ENCODE results near the gene CEP128.
"Not testable (repeated sequence)": the region's sequence is repeated elsewhere in the genome, so short reads cannot be mapped to it uniquely, and the experiment has no call there.

Gene CEP128

GRCh38 chr14:80912013-80912412 is 29.5 kb downstream of the CEP128 start:
- not testable (repeated sequence) for ATAC-seq (replicated peaks)

GRCh38 chr14:80906946-80907345 is 34.6 kb downstream of the CEP128 start:
- no peaks in the 10 kb centered on the region for H3K27me3 Mint-ChIP-seq
- no peaks in the 10 kb centered on the region for H3K36me3 Mint-ChIP-seq (ENCODE audit: insufficient read depth)
- DNase-seq (no peak), ATAC-seq (replicated peaks) (no peak)
- no peak overlapping the region for H3K4me3 Mint-ChIP-seq
- H3K27ac Mint-ChIP-seq = no peak overlapping the region
- H3K9me3 Mint-ChIP-seq = no peaks in the 10 kb centered on the region
- no peaks in the 10 kb centered on the region for H3K4me1 Mint-ChIP-seq (ENCODE audit: low read depth in 2 of 2)

More at GRCh38 chr14:80912013-80912412, 29.5 kb downstream of the CEP128 start:
- H3K36me3 Mint-ChIP-seq (ENCODE audit: insufficient read depth); H3K4me3 Mint-ChIP-seq; DNase-seq; H3K9me3 Mint-ChIP-seq; H3K27ac Mint-ChIP-seq; H3K27me3 Mint-ChIP-seq; H3K4me1 Mint-ChIP-seq (ENCODE audit: low read depth in 2 of 2): not testable (repeated sequence)

GRCh38 chr14:80906336-80906735 is 35.2 kb downstream of the CEP128 start:
- ATAC-seq (replicated peaks) (no peak), DNase-seq (no peak)
- Mint-ChIP-seq H3K27ac (no peak overlapping the region), H3K27me3 (no peaks in the 10 kb centered on the region), H3K36me3 (ENCODE audit: insufficient read depth) (no peaks in the 10 kb centered on the region), H3K4me1 (ENCODE audit: low read depth in 2 of 2) (no peaks in the 10 kb centered on the region), H3K9me3 (no peaks in the 10 kb centered on the region), H3K4me3 (no peak overlapping the region)

GRCh38 chr14:80902608-80903007 is 38.9 kb downstream of the CEP128 start:
- Mint-ChIP-seq H3K36me3 (ENCODE audit: insufficient read depth) (peaks cover 4% of the 10 kb centered on the region), H3K4me1 (ENCODE audit: low read depth in 2 of 2) (no peaks in the 10 kb centered on the region), H3K27me3 (no peaks in the 10 kb centered on the region), H3K9me3 (no peaks in the 10 kb centered on the region), H3K4me3 (no peak overlapping the region), H3K27ac (no peak overlapping the region)
- ATAC-seq (replicated peaks) (no peak), DNase-seq (no peak)

- Mint-ChIP-seq H3K9me3 (no peaks in the 10 kb centered on the region), H3K27me3 (no peaks in the 10 kb centered on the region), H3K36me3 (ENCODE audit: insufficient read depth) (peaks cover 4% of the 10 kb centered on the region), H3K4me1 (ENCODE audit: low read depth in 2 of 2) (no peaks in the 10 kb centered on the region), H3K4me3 (no peak overlapping the region), H3K27ac (no peak overlapping the region)
- ATAC-seq (replicated peaks) = no peak
- DNase-seq = no peak
These were observed 39.7 kb downstream of the CEP128 start for GRCh38 chr14:80901822-80902221.

- H3K36me3 Mint-ChIP-seq (ENCODE audit: insufficient read depth) = peaks cover 4% of the 10 kb centered on the region
- no peaks in the 10 kb centered on the region for H3K4me1 Mint-ChIP-seq (ENCODE audit: low read depth in 2 of 2)
- H3K9me3 Mint-ChIP-seq = no peaks in the 10 kb centered on the region
- H3K27me3 Mint-ChIP-seq = no peaks in the 10 kb centered on the region
- DNase-seq (no peak), ATAC-seq (replicated peaks) (no peak)
- no peak overlapping the region for H3K27ac Mint-ChIP-seq
- H3K4me3 Mint-ChIP-seq = no peak overlapping the region
These were observed 40.3 kb downstream of the CEP128 start for GRCh38 chr14:80901260-80901659.

- DNase-seq (no peak), ATAC-seq (replicated peaks) (no peak)
- Mint-ChIP-seq H3K9me3 (peaks cover 2 to 27% of the 10 kb centered on the region in 2 donors), H3K36me3 (ENCODE audit: insufficient read depth) (no peaks in the 10 kb centered on the region), H3K27ac (no peak overlapping the region), H3K4me1 (ENCODE audit: low read depth in 2 of 2) (peaks cover 0 to 6% of the 10 kb centered on the region in 2 donors), H3K27me3 (no peaks in the 10 kb centered on the region), H3K4me3 (no peak overlapping the region)
These were observed 68.9 kb downstream of the CEP128 start for GRCh38 chr14:80872645-80873044.

- Mint-ChIP-seq H3K36me3 (ENCODE audit: insufficient read depth) (no peaks in the 10 kb centered on the region), H3K4me1 (ENCODE audit: low read depth in 2 of 2) (peaks cover 0 to 3% of the 10 kb centered on the region in 2 donors), H3K9me3 (peaks cover 4 to 32% of the 10 kb centered on the region in 2 donors), H3K27ac (no peak overlapping the region), H3K4me3 (no peak overlapping the region), H3K27me3 (no peaks in the 10 kb centered on the region)
- ATAC-seq (replicated peaks) = no peak
- no peak for DNase-seq
These were observed 73.3 kb downstream of the CEP128 start for GRCh38 chr14:80868260-80868659.

GRCh38 chr14:80867798-80868197 is 73.7 kb downstream of the CEP128 start:
- DNase-seq (no peak), ATAC-seq (replicated peaks) (no peak)
- Mint-ChIP-seq H3K27me3 (no peaks in the 10 kb centered on the region), H3K36me3 (ENCODE audit: insufficient read depth) (no peaks in the 10 kb centered on the region), H3K27ac (no peak overlapping the region), H3K4me1 (ENCODE audit: low read depth in 2 of 2) (peaks cover 0 to 3% of the 10 kb centered on the region in 2 donors), H3K9me3 (peaks cover 4 to 32% of the 10 kb centered on the region in 2 donors), H3K4me3 (no peak overlapping the region)

- H3K27ac Mint-ChIP-seq = no peak overlapping the region
- no peak overlapping the region for H3K4me3 Mint-ChIP-seq
- ATAC-seq (replicated peaks) (no peak), DNase-seq (no peak)
- H3K4me1 Mint-ChIP-seq (ENCODE audit: low read depth in 2 of 2) = no peaks in the 10 kb centered on the region
- H3K27me3 Mint-ChIP-seq = no peaks in the 10 kb centered on the region
- peaks cover 4 to 32% of the 10 kb centered on the region in 2 donors for H3K9me3 Mint-ChIP-seq
- no peaks in the 10 kb centered on the region for H3K36me3 Mint-ChIP-seq (ENCODE audit: insufficient read depth)
These were observed 74.4 kb downstream of the CEP128 start for GRCh38 chr14:80867091-80867490.

GRCh38 chr14:80865565-80865964 is 76.0 kb downstream of the CEP128 start:
- Mint-ChIP-seq H3K27me3 (no peaks in the 10 kb centered on the region), H3K4me1 (ENCODE audit: low read depth in 2 of 2) (no peaks in the 10 kb centered on the region), H3K4me3 (no peak overlapping the region), H3K9me3 (peaks cover 4 to 32% of the 10 kb centered on the region in 2 donors), H3K27ac (no peak overlapping the region), H3K36me3 (ENCODE audit: insufficient read depth) (no peaks in the 10 kb centered on the region)
- ATAC-seq (replicated peaks) (no peak), DNase-seq (no peak)

- no peak for DNase-seq
- H3K36me3 Mint-ChIP-seq (ENCODE audit: insufficient read depth) = no peaks in the 10 kb centered on the region
- no peak overlapping the region for H3K4me3 Mint-ChIP-seq
- no peaks in the 10 kb centered on the region for H3K4me1 Mint-ChIP-seq (ENCODE audit: low read depth in 2 of 2)
- peaks cover 3 to 8% of the 10 kb centered on the region in 2 donors for H3K9me3 Mint-ChIP-seq
- no peak for ATAC-seq (replicated peaks)
- H3K27me3 Mint-ChIP-seq = no peaks in the 10 kb centered on the region
- H3K27ac Mint-ChIP-seq = peak overlapping the region in 1 of 2 donors; percentile 38
These were observed 78.6 kb downstream of the CEP128 start for GRCh38 chr14:80862983-80863382.

- Mint-ChIP-seq H3K27me3 (no peaks in the 10 kb centered on the region), H3K4me3 (no peak overlapping the region), H3K36me3 (ENCODE audit: insufficient read depth) (no peaks in the 10 kb centered on the region), H3K4me1 (ENCODE audit: low read depth in 2 of 2) (no peaks in the 10 kb centered on the region), H3K27ac (peak overlapping the region in 1 of 2 donors; percentile 38), H3K9me3 (peaks cover 2 to 5% of the 10 kb centered on the region in 2 donors)
- DNase-seq (no peak), ATAC-seq (replicated peaks) (no peak)
These were observed 79.0 kb downstream of the CEP128 start for GRCh38 chr14:80862541-80862940.

- Mint-ChIP-seq H3K27ac (no peak overlapping the region), H3K4me3 (no peak overlapping the region), H3K4me1 (ENCODE audit: low read depth in 2 of 2) (no peaks in the 10 kb centered on the region), H3K27me3 (no peaks in the 10 kb centered on the region), H3K9me3 (no peaks in the 10 kb centered on the region), H3K36me3 (ENCODE audit: insufficient read depth) (no peaks in the 10 kb centered on the region)
- DNase-seq = no peak
- ATAC-seq (replicated peaks) = no peak
These were observed 91.2 kb downstream of the CEP128 start for GRCh38 chr14:80850197-80850814.
